ENCODE data around the gene PAMR1.

DNA sequence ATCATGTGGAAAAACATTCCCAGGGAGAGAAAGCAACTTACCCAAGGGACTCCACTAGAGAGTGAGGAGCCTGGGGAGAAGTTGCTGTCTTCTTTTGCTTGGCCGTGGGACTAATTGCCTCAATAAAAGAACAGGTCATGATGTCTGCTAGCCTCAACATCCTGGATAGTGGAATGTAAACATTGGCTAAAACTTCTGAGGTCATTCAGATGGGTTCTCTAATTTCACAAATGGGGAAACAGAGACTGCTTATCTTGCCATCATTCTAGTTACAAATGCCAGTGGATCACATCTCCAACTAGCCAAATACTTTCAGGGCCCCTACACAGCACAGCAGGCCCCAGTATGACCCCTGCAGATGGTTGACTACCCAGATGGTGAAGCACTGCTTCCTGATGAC lies 28.4 kb upstream of the PAMR1 start:
- no peak for TF ChIP-seq POLR2A (IDR thresholded peaks at IDR 0.05)
- TF ChIP-seq, protein P1, sequence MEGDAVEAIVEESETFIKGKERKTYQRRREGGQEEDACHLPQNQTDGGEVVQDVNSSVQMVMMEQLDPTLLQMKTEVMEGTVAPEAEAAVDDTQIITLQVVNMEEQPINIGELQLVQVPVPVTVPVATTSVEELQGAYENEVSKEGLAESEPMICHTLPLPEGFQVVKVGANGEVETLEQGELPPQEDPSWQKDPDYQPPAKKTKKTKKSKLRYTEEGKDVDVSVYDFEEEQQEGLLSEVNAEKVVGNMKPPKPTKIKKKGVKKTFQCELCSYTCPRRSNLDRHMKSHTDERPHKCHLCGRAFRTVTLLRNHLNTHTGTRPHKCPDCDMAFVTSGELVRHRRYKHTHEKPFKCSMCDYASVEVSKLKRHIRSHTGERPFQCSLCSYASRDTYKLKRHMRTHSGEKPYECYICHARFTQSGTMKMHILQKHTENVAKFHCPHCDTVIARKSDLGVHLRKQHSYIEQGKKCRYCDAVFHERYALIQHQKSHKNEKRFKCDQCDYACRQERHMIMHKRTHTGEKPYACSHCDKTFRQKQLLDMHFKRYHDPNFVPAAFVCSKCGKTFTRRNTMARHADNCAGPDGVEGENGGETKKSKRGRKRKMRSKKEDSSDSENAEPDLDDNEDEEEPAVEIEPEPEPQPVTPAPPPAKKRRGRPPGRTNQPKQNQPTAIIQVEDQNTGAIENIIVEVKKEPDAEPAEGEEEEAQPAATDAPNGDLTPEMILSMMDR (IDR thresholded peaks at IDR 0.05), result no peak

All from lower leg skin (tissue), 3 donors.